SW480 (cell line): ENCODE results near the gene SRRM2.

ENCODE experiments used
- DNase-seq: peaks from one replicate; pipeline ENCODE4 v3.0.0-alpha.2; 2016; ENCODE audit warnings: low spot score

Gene SRRM2

GRCh38 chr16:2798723-2799204 lies 46.3 kb downstream of the SRRM2 start:
- no peak for DNase-seq

GRCh38 chr16:2799205-2799858 lies 46.9 kb downstream of the SRRM2 start:
- DNase-seq = no peak

GRCh38 chr16:2799859-2800226 lies 47.4 kb downstream of the SRRM2 start:
- no peak for DNase-seq

GRCh38 chr16:2803545-2804195 lies 51.2 kb downstream of the SRRM2 start:
- DNase-seq = no peak

GRCh38 chr16:2804728-2805127 lies 52.3 kb downstream of the SRRM2 start:
- no peak for DNase-seq

- DNase-seq = no peak
These were observed 53.8 kb downstream of the SRRM2 start for GRCh38 chr16:2806286-2806685.

GRCh38 chr16:2808181-2808580 lies 55.7 kb downstream of the SRRM2 start:
- DNase-seq = no peak

- no peak for DNase-seq
These were observed 56.8 kb downstream of the SRRM2 start for GRCh38 chr16:2809149-2809760.

GRCh38 chr16:2810651-2811050 lies 58.2 kb downstream of the SRRM2 start:
- DNase-seq = no peak

GRCh38 chr16:2811703-2812471 lies 59.4 kb downstream of the SRRM2 start:
- no peak for DNase-seq

GRCh38 chr16:2813771-2814221 lies 61.4 kb downstream of the SRRM2 start:
- no peak for DNase-seq

GRCh38 chr16:2814551-2815298 lies 62.3 kb downstream of the SRRM2 start:
- no peak for DNase-seq

- no peak for DNase-seq
These were observed 62.9 kb downstream of the SRRM2 start for GRCh38 chr16:2815299-2815771.

- DNase-seq = no peak
These were observed 64.4 kb downstream of the SRRM2 start, which contains the start of gene PRSS21 for GRCh38 chr16:2816751-2817339. Gene PRSS21, plus strand, starts transcription at chr16:2817237. Its CDS starts 32 bp downstream, at chr16:2817269.

- DNase-seq = no peak
These were observed 65.2 kb downstream of the SRRM2 start for GRCh38 chr16:2817340-2818271.

- DNase-seq = no peak
These were observed 65.9 kb downstream of the SRRM2 start for GRCh38 chr16:2818272-2818876.

- DNase-seq = no peak
These were observed 66.9 kb downstream of the SRRM2 start for GRCh38 chr16:2819179-2819938.

GRCh38 chr16:2819939-2820835 lies 67.7 kb downstream of the SRRM2 start:
- no peak for DNase-seq
